SIG-M5 treated with dmso at 0.1 percent for 504 hours (cell line): ENCODE measurements around the gene PIK3C2B.

Experiments used
- DNase-seq: peaks from one replicate; lab custom pipeline; 2025; ENCODE audit not compliant: unreplicated experiment; lab: John Stamatoyannopoulos, UW

The PIK3C2B gene

DNA sequence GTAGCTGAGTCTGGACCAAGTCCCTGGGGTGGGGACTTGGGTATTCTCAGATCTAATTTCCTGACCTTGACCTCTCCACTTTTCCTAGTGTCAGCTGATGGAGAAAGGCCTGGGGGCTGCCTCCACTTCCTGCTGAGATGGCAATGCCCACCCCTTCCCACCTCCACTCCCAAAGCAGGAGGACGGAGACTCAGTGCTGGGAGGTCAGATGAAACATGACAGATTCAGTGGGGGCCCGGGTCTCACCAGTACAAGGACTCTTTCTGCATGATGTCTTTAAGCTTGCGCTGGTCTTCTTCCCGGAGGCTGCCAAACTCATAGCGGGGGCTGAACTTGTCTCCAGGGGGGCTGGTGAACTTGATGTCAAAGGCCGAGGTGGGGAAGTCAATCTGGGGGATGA is 47.4 kb downstream of the PIK3C2B start:
- DNase-seq, result no peak

DNA sequence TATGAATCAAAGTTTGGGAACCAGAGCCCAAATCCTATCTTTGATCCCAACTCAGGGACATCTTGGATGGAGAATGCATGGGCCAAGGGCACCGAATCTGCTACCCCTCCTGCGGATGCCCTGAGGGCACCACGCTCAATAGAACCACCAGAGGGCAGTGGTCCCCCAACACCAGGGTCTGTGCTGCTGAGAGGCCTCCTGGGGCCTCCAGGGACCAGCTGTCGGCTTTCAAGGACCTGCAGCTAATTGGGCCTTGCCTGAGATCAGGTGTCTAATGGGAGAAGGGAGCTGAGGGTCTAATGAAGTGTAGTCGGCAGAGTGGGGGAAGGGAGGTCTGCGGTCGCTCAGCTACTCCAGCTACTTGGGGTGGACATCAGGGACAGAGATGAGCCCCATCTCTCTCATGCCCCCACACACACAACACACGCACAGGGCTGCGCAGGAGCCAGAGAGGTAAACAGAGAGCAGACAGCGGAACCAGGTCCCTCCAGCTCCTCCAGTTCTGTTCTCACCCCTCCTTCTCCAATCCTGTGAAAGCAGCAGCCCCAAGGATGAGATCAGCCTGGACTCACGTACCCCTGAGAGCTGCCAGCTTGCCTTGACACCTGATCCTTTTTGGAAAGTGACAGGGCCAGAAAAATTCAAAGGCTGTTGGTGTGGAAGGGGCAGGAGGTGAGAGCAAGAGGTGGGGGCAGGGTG is 48.0 kb downstream of the PIK3C2B start:
- peak; percentile 47 for DNase-seq

DNA sequence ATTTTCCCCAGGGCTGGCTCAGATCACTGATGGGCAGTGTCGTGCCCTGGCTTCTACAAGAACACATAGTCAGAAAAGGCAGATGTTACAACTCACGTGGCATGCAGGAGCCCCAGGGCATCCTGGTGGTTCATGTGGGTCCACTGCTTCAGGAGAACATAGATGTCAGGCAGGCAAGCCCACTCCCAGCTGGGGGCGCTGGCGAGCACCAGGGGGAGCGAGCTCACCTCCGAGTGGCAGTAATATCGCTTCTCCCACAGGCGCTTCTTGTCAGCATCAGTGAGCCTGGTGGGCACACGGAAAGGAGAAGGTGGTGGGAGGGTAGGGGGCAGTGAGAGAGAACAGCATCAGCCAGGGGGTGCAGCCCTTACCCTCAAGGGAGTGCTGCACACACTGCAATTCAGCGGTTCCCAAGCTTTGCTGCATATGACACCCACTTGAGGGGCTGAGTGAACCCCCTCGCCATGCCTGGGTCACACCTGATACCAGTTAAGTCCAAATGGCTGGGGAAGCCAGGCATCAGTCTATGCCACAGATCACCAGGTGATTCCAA is 48.7 kb downstream of the PIK3C2B start:
- peak; percentile 37 for DNase-seq
